ENCODE data around the gene FRS2. TPM values are rescaled to one million over a fixed set of nuclear protein-coding genes. Genes with fewer than 3 reads are reported as not detected.

FRS2 gene
- polyA plus RNA-seq, 2 donors: 2.8 to 4.9 TPM

DNA sequence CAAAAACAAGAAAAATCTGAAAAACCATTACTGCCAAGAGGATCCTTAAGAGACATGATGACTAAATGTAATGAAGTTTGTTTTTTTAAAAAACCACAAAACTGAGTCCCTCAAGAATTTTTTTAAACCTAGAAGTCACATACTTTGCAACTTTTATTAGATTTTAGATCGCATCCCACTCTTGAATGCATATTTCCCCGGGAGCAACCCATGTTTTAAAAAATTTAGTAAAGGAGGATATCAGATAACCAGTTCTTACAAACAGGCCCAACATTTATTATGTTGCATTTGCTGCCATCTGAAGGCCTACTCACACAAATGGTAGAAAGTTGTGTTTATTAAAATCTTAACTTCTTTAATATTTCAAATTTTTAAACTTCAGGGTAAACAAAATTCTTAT, 70.8 kb downstream of the FRS2 start:
- Histone ChIP-seq H3K4me3 (ENCODE audit: low read depth in 1 of 2, low read length in 2 of 2) (no peak overlapping the region), H3K4me1 (ENCODE audit: control insufficient read depth in 2 of 2, insufficient read depth in 2 of 2, low read length in 1 of 2) (no peaks in the 10 kb centered on the region), H3K9me3 (ENCODE audit: control insufficient read depth in 2 of 2, insufficient read depth in 1 of 2, low read depth in 1 of 2, low read length in 1 of 2) (no peaks in the 10 kb centered on the region), H3K36me3 (ENCODE audit: control insufficient read depth in 2 of 2, insufficient read depth in 2 of 2, low read length in 1 of 2) (no peaks in the 10 kb centered on the region), H3K27me3 (ENCODE audit: control insufficient read depth in 1 of 2, insufficient read depth in 2 of 2, low read length in 2 of 2) (no peaks in the 10 kb centered on the region), H3K27ac (ENCODE audit: low read depth in 2 of 2, low read length in 1 of 2) (no peak overlapping the region)
- WGBS, 2 donors: 81 to 88% methylated on average over 2 of the region's 2 CpGs

DNA sequence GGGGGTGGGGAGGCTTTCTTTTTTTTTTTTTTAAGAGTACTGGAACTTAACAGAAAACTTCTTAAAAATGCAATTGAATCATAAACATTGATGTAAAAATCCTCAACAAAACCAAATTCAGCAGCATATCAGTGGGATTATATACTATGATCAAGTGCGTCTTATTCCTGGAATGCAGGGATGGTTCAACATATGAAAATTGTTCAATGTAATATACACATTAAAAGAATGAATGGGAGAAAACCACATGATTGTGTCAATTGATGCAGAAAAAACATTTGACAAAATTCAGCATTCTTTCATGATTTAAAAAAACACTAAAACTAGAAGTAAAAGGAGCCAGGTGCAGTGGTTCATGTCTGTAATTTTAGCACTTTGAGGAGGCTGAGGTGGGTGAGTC, 73.9 kb downstream of the FRS2 start:
- Histone ChIP-seq H3K9me3 (ENCODE audit: control insufficient read depth in 2 of 2, insufficient read depth in 1 of 2, low read depth in 1 of 2, low read length in 1 of 2) (no peaks in the 10 kb centered on the region), H3K27me3 (ENCODE audit: control insufficient read depth in 1 of 2, insufficient read depth in 2 of 2, low read length in 2 of 2) (no peaks in the 10 kb centered on the region), H3K27ac (ENCODE audit: low read depth in 2 of 2, low read length in 1 of 2) (no peak overlapping the region), H3K4me3 (ENCODE audit: low read depth in 1 of 2, low read length in 2 of 2) (no peak overlapping the region), H3K36me3 (ENCODE audit: control insufficient read depth in 2 of 2, insufficient read depth in 2 of 2, low read length in 1 of 2) (no peaks in the 10 kb centered on the region), H3K4me1 (ENCODE audit: control insufficient read depth in 2 of 2, insufficient read depth in 2 of 2, low read length in 1 of 2) (no peaks in the 10 kb centered on the region)
- 98 to 100% methylated on average over 1 of the region's 1 CpG for WGBS, 2 donors

DNA sequence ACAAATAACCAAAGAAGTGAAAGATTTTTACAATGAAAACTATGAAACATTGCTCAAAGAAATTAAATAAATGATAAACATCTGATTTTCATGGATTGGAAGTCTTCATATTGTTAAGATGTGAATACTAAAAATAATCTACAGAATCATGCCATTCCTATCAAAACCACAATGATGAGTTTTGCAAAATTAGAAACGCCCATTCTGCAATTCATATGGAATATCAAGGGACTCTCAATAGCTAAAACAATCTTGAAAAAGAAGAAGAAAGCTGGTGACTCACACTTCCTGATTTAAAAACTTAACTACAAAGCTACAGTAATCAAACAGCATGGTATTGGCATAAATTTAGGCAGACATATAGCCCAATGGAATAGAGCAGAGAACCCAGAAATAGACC, 74.9 kb downstream of the FRS2 start:
- no peaks in the 10 kb centered on the region for H3K27me3 ChIP-seq (ENCODE audit: control insufficient read depth in 1 of 2, insufficient read depth in 2 of 2, low read length in 2 of 2)
- H3K4me1 ChIP-seq (ENCODE audit: control insufficient read depth in 2 of 2, insufficient read depth in 2 of 2, low read length in 1 of 2): no peaks in the 10 kb centered on the region
- WGBS, 2 donors: 88 to 92% methylated on average over 1 of the region's 1 CpG
- no peak overlapping the region for H3K27ac ChIP-seq (ENCODE audit: low read depth in 2 of 2, low read length in 1 of 2)
- H3K36me3 ChIP-seq (ENCODE audit: control insufficient read depth in 2 of 2, insufficient read depth in 2 of 2, low read length in 1 of 2): no peaks in the 10 kb centered on the region
- no peaks in the 10 kb centered on the region for H3K9me3 ChIP-seq (ENCODE audit: control insufficient read depth in 2 of 2, insufficient read depth in 1 of 2, low read depth in 1 of 2, low read length in 1 of 2)
- H3K4me3 ChIP-seq (ENCODE audit: low read depth in 1 of 2, low read length in 2 of 2): no peak overlapping the region

- Histone ChIP-seq H3K36me3 (ENCODE audit: control insufficient read depth in 2 of 2, insufficient read depth in 2 of 2, low read length in 1 of 2) (no peaks in the 10 kb centered on the region), H3K27ac (ENCODE audit: low read depth in 2 of 2, low read length in 1 of 2) (no peak overlapping the region), H3K9me3 (ENCODE audit: control insufficient read depth in 2 of 2, insufficient read depth in 1 of 2, low read depth in 1 of 2, low read length in 1 of 2) (no peaks in the 10 kb centered on the region), H3K4me1 (ENCODE audit: control insufficient read depth in 2 of 2, insufficient read depth in 2 of 2, low read length in 1 of 2) (no peaks in the 10 kb centered on the region), H3K27me3 (ENCODE audit: control insufficient read depth in 1 of 2, insufficient read depth in 2 of 2, low read length in 2 of 2) (no peaks in the 10 kb centered on the region), H3K4me3 (ENCODE audit: low read depth in 1 of 2, low read length in 2 of 2) (no peak overlapping the region)
- WGBS, 2 donors: 89 to 94% methylated on average over 7 of the region's 7 CpGs
Observed at GRCh38 chr12:69546693-69547438, 76.7 kb downstream of the FRS2 start.

DNA sequence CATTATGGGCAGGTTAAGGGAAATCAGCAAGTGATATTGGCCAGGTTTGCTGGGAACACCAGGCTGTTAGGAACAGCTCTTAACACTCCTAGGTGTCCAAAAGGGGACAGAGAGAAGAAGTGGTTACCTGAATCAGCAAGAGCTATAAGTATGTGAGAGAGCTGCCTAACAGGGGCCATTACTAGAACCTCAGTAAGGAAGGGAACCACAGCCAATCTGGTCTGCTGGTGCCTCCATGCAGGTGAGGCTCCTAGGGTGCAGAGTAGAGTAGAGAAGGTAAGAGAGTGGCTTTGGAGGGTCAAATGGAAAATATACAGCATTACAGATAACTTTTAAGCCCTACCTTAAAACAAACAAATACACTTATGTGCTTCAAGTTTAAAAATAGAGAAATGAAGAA, 78.5 kb downstream of the FRS2 start:
- Histone ChIP-seq H3K4me1 (ENCODE audit: control insufficient read depth in 2 of 2, insufficient read depth in 2 of 2, low read length in 1 of 2) (no peaks in the 10 kb centered on the region), H3K27ac (ENCODE audit: low read depth in 2 of 2, low read length in 1 of 2) (no peak overlapping the region), H3K27me3 (ENCODE audit: control insufficient read depth in 1 of 2, insufficient read depth in 2 of 2, low read length in 2 of 2) (no peaks in the 10 kb centered on the region), H3K4me3 (ENCODE audit: low read depth in 1 of 2, low read length in 2 of 2) (no peak overlapping the region), H3K36me3 (ENCODE audit: control insufficient read depth in 2 of 2, insufficient read depth in 2 of 2, low read length in 1 of 2) (no peaks in the 10 kb centered on the region), H3K9me3 (ENCODE audit: control insufficient read depth in 2 of 2, insufficient read depth in 1 of 2, low read depth in 1 of 2, low read length in 1 of 2) (no peaks in the 10 kb centered on the region)

- no peak overlapping the region for H3K27ac ChIP-seq (ENCODE audit: low read depth in 2 of 2, low read length in 1 of 2)
- H3K4me1 ChIP-seq (ENCODE audit: control insufficient read depth in 2 of 2, insufficient read depth in 2 of 2, low read length in 1 of 2): no peaks in the 10 kb centered on the region
- H3K27me3 ChIP-seq (ENCODE audit: control insufficient read depth in 1 of 2, insufficient read depth in 2 of 2, low read length in 2 of 2): no peaks in the 10 kb centered on the region
- 86 to 90% methylated on average over 8 of the region's 8 CpGs for WGBS, 2 donors
- H3K4me3 ChIP-seq (ENCODE audit: low read depth in 1 of 2, low read length in 2 of 2): no peak overlapping the region
- no peaks in the 10 kb centered on the region for H3K36me3 ChIP-seq (ENCODE audit: control insufficient read depth in 2 of 2, insufficient read depth in 2 of 2, low read length in 1 of 2)
- H3K9me3 ChIP-seq (ENCODE audit: control insufficient read depth in 2 of 2, insufficient read depth in 1 of 2, low read depth in 1 of 2, low read length in 1 of 2): no peaks in the 10 kb centered on the region
Observed at GRCh38 chr12:69550569-69551350, 80.6 kb downstream of the FRS2 start.

DNA sequence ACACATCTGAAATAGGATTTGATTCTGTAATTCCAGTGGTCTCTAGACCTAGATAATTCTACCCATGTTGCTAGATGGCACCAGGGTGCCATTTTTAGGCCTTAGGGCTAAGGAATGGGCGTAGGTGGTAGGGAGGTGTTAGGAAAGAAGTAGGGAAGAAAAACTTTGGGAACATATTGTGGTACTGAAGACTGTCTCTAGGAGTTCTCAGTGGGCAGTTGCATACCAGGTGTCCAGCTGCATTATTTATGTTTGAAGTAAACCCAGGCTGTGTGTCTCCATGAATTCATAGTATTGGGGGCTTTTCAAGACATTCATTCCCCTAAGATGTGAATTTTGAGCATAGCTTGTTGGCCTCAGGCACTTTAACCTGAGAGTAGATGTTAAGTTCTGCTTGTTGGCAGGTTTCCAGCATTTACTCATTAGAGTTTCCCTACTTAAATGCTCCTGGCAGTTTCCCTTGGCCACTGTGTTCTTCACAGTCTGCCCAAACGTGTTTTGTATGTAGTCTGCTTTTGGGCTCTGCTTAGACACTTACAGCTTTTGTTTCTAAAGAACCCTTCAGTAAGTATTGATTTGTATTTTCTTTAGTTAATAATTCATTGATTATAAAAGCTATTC, 83.5 kb downstream of the FRS2 start:
- no peaks in the 10 kb centered on the region for H3K27me3 ChIP-seq (ENCODE audit: control insufficient read depth in 1 of 2, insufficient read depth in 2 of 2, low read length in 2 of 2)
- WGBS, 2 donors: 40 to 45% methylated on average over 2 of the region's 2 CpGs

DNA sequence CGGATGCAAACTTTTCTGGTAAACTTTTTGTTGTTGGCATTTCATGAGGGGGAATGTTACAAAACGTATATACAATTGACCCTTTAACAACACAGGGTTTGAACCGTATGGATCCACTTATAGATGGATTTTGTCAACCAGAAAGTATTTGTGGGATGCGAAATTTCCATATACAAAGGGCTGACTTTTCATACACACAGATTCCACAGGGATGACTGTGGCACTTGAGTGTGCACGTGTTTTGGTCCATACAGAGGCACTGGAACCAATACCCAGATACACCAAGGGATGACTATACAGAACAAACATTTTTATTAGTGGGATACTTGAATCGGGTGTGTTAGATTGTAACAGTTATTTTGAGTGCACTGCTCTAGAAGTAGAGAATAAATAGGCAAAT, 85.3 kb downstream of the FRS2 start:
- WGBS, 2 donors: 80 to 83% methylated on average over 6 of the region's 6 CpGs
- H3K4me1 ChIP-seq (ENCODE audit: control insufficient read depth in 2 of 2, insufficient read depth in 2 of 2, low read length in 1 of 2): no peaks in the 10 kb centered on the region

More for the DNA sequence above, 83.5 kb downstream of the FRS2 start:
- Histone ChIP-seq H3K4me3 (ENCODE audit: low read depth in 1 of 2, low read length in 2 of 2) (no peak overlapping the region), H3K9me3 (ENCODE audit: control insufficient read depth in 2 of 2, insufficient read depth in 1 of 2, low read depth in 1 of 2, low read length in 1 of 2) (no peaks in the 10 kb centered on the region), H3K36me3 (ENCODE audit: control insufficient read depth in 2 of 2, insufficient read depth in 2 of 2, low read length in 1 of 2) (no peaks in the 10 kb centered on the region), H3K4me1 (ENCODE audit: control insufficient read depth in 2 of 2, insufficient read depth in 2 of 2, low read length in 1 of 2) (no peaks in the 10 kb centered on the region), H3K27ac (ENCODE audit: low read depth in 2 of 2, low read length in 1 of 2) (no peak overlapping the region)

DNA sequence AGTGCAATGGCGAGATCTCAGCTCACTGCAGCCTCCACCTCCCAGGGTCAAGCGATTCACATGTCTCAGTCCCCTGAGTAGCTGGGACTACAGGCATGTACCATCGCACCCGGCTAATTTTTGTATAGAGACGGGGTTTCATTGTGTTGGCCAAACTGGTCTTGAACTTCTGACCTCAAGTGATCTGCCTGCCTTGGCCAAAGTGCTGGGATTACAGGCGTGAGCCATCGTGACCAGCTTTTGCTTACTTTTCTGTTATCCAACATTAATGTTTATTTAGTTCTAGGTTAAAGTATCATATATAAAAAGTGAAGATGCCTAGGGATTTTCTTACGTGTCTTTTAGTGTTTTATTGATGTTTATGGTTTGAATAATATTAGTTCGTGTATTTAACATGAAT, 86.2 kb downstream of the FRS2 start:
- Histone ChIP-seq H3K4me1 (ENCODE audit: control insufficient read depth in 2 of 2, insufficient read depth in 2 of 2, low read length in 1 of 2) (no peaks in the 10 kb centered on the region), H3K27ac (ENCODE audit: low read depth in 2 of 2, low read length in 1 of 2) (no peak overlapping the region), H3K9me3 (ENCODE audit: control insufficient read depth in 2 of 2, insufficient read depth in 1 of 2, low read depth in 1 of 2, low read length in 1 of 2) (no peaks in the 10 kb centered on the region), H3K36me3 (ENCODE audit: control insufficient read depth in 2 of 2, insufficient read depth in 2 of 2, low read length in 1 of 2) (no peaks in the 10 kb centered on the region), H3K4me3 (ENCODE audit: low read depth in 1 of 2, low read length in 2 of 2) (no peak overlapping the region), H3K27me3 (ENCODE audit: control insufficient read depth in 1 of 2, insufficient read depth in 2 of 2, low read length in 2 of 2) (no peaks in the 10 kb centered on the region)
- WGBS, 2 donors: 82 to 85% methylated on average over 9 of the region's 9 CpGs

More for the DNA sequence above, 85.3 kb downstream of the FRS2 start:
- Histone ChIP-seq H3K4me3 (ENCODE audit: low read depth in 1 of 2, low read length in 2 of 2) (no peak overlapping the region), H3K9me3 (ENCODE audit: control insufficient read depth in 2 of 2, insufficient read depth in 1 of 2, low read depth in 1 of 2, low read length in 1 of 2) (no peaks in the 10 kb centered on the region), H3K27me3 (ENCODE audit: control insufficient read depth in 1 of 2, insufficient read depth in 2 of 2, low read length in 2 of 2) (no peaks in the 10 kb centered on the region), H3K27ac (ENCODE audit: low read depth in 2 of 2, low read length in 1 of 2) (no peak overlapping the region), H3K36me3 (ENCODE audit: control insufficient read depth in 2 of 2, insufficient read depth in 2 of 2, low read length in 1 of 2) (no peaks in the 10 kb centered on the region)
